RCC 7860 (cell line): ENCODE results near the gene PCDHB6.
"Not testable (repeated sequence)": the region's sequence is repeated elsewhere in the genome, so short reads cannot be mapped to it uniquely, and the experiment has no call there.

Experiments
- DNase-seq: peaks from one replicate; pipeline ENCODE4 v3.0.0-alpha.2; 2015; ENCODE audit warnings: low spot score
- FAIRE-seq: peaks from 2 replicates; lab custom pipeline; 2012; peaks lifted over from hg19 to GRCh38; lab: Jason Lieb, UNC

Gene PCDHB6

DNA sequence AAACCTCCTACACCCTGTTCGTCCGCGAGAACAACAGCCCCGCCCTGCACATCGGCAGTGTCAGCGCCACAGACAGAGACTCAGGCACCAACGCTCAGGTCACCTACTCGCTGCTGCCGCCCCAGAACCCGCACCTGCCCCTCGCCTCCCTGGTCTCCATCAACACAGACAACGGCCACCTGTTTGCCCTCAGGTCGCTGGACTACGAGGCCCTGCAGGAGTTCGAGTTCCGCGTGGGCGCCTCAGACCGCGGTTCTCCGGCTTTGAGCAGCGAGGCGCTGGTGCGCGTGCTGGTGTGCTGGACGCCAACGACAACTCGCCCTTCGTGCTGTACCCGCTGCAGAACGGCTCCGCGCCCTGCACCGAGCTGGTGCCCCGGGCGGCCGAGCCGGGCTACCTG lies 7.5 kb downstream of the PCDHB6 start:
- not testable (repeated sequence) for FAIRE-seq, DNase-seq

DNA sequence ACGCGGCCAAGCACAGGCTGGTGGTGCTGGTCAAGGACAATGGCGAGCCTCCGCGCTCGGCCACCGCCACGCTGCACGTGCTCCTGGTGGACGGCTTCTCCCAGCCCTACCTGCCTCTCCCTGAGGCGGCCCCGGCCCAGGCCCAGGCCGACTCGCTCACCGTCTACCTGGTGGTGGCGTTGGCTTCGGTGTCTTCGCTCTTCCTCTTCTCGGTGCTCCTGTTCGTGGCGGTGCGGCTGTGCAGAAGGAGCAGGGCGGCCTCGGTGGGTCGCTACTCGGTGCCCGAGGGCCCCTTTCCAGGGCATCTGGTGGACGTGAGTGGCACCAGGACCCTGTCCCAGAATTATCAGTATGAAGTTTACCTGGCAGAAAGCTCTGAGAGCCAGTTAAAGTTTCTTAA lies 8.0 kb downstream of the PCDHB6 start:
- FAIRE-seq, DNase-seq: not testable (repeated sequence)

DNA sequence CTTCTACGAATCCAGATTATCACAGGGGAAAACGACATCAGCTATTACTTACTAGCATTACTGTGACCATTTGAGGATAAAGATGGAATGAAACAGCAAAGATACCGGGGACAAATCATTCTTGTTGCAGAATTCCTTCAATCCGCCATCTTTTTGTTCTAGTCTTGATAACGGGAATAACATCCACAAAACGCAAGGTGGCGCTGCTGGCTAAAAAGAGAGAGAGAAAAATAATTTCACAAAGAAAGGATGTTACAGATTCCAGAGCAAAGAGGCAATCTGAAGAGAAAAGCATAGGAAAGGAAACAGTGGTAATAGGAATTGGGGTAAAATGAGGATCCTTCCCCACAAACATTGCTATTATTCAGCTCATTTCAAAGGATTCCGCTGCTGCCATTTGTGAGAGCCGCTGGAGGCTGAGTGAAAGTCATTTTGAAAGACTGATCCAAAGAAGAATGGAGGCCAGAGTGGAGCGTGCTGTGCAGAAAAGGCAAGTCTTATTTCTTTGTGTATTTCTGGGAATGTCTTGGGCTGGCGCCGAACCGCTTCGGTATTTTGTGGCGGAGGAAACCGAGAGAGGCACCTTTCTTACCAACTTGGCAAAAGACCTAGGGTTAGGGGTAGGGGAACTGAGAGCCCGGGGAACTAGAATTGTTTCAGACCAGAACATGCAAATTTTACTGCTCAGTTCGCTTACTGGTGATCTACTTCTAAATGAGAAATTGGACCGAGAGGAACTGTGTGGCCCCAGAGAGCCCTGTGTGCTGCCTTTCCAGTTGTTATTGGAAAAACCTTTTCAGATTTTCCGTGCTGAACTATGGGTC lies 22.7 kb downstream of the PCDHB6 start, which contains the start of gene PCDHB7:
Gene PCDHB7, plus strand, starts transcription at position 264 of the 824 bp plus-strand sequence. Its CDS starts 192 bp downstream, at position 456.
- FAIRE-seq = no peak

DNA sequence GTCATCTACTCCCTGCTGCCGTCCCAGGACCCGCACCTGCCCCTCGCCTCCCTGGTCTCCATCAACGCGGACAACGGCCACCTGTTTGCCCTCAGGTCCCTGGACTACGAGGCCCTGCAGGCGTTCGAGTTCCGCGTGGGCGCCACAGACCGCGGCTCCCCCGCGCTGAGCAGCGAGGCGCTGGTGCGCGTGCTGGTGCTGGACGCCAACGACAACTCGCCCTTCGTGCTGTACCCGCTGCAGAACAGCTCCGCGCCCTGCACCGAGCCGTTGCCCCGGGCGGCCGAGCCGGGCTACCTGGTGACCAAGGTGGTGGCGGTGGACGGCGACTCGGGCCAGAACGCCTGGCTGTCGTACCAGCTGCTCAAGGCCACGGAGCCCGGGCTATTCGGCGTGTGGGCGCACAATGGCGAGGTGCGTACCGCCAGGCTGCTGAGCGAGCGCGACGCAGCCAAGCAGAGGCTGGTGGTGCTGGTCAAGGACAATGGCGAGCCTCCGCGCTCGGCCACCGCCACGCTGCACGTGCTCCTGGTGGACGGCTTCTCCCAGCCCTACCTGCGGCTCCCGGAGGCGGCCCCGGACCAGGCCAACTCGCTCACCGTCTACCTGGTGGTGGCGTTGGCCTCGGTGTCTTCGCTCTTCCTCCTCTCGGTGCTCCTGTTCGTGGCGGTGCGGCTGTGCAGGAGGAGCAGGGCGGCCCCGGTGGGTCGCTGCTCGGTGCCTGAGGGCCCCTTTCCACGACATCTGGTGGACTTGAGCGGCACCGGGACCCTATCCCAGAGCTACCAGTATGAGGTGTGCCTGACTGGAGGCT lies 24.6 kb downstream of the PCDHB6 start:
- DNase-seq, FAIRE-seq: not testable (repeated sequence)

More for the DNA sequence above, 22.7 kb downstream of the PCDHB6 start, which contains the start of gene PCDHB7:
- peak; percentile 14 for DNase-seq

DNA sequence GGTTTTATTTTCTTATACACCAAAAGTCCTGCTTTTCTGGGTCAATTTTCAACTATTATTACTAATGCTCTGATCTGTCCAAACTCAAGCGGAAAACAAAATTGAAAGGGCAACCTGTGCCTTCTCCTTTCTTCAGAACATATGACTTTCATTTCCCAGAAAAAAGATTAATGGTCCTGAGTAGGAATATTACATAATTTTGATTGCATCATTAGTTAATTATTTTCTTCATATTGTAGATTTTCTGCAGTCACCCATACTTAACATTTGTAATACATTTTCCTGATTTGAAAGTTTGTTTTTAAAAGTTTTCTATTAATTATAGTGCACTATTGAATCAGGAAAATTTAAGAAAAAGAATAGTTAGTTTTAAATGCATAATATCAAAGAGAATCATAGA lies 26.1 kb downstream of the PCDHB6 start:
- no peak for FAIRE-seq
- no peak for DNase-seq

DNA sequence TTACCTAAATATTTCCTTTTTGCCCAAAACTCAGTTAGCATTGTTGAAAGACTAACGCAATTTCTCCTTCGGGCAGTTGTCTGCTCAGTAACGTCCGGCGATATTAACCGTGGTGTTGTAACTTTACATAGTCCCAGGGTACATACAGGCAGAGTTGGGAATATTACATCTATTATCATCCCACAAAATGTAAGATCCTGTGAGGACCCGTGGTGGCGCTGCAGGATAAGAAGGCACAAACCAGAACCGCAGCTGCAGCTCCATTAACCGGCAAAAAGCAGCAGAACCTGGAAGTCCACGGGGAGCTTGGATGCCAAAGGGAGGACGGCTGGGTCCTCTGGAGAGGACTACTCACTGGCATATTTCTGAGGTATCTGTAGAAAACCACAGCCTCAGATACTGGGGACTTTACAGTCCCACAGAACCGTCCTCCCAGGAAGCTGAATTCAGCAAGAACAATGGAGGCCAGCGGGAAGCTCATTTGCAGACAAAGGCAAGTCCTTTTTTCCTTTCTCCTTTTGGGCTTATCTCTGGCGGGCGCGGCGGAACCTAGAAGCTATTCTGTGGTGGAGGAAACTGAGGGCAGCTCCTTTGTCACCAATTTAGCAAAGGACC lies 27.8 kb downstream of the PCDHB6 start, which contains the start of gene PCDHB8:
Gene PCDHB8, plus strand, starts transcription at position 214 of the 615 bp plus-strand sequence. Its CDS starts 245 bp downstream, at position 459.
- not testable (repeated sequence) for FAIRE-seq, DNase-seq

DNA sequence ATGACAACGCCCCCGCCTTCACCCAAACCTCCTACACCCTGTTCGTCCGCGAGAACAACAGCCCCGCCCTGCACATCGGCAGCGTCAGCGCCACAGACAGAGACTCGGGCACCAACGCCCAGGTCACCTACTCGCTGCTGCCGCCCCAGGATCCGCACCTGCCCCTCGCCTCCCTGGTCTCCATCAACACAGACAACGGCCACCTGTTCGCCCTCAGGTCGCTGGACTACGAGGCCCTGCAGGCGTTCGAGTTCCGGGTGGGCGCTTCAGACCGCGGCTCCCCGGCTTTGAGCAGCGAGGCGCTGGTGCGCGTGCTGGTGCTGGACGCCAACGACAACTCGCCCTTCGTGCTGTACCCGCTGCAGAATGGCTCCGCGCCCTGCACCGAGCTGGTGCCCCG lies 29.5 kb downstream of the PCDHB6 start:
- not testable (repeated sequence) for DNase-seq, FAIRE-seq

DNA sequence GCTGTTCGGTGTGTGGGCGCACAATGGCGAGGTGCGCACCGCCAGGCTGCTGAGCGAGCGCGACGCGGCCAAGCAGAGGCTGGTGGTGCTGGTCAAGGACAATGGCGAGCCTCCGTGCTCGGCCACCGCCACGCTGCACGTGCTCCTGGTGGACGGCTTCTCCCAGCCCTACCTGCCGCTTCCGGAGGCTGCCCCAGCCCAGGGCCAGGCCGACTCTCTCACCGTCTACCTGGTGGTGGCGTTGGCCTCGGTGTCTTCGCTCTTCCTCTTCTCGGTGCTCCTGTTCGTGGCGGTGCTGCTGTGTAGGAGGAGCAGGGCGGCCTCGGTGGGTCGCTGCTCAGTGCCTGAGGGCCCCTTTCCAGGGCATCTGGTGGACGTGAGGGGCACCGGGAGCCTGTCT lies 30.0 kb downstream of the PCDHB6 start:
- FAIRE-seq, DNase-seq: not testable (repeated sequence)

DNA sequence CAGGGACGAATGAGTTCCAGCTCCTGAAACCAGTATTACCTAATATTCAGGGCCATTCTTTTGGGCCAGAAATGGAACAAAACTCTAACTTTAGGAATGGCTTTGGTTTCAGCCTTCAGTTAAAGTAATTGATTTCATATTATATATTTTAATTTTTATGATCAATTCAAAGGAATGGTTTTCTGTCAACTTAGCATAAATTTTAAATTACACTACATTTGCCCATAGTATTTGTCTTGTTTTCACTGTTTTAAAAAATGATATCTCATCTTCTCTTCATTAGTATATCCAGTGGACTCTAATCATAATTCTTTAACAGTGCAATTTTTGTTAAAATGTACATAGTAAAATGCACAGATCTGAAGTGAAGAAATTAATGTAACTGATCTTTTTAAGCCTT lies 30.5 kb downstream of the PCDHB6 start:
- DNase-seq = no peak
- FAIRE-seq = no peak

DNA sequence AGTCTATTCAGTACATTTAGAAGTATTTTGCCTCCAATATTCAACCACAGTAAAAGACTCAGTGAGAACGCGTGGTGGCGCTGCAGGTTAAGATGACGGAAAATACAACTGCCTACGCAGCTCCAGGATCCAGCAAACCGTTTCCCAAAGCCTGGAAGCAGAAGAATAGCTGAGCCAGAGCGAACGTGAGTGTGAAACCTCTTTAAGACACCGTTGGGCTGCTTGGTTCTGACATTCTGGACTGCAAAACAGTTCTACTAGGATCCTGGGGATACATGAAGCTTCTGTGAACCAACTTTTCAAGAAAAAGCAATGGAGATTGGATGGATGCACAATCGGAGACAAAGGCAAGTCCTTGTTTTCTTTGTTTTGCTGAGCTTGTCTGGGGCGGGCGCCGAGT lies 32.4 kb downstream of the PCDHB6 start, which contains the start of gene PCDHB16:
Gene PCDHB16, plus strand, starts transcription at position 140 of the 400 bp plus-strand sequence. Its CDS starts 173 bp downstream, at position 313.
- no peak for FAIRE-seq
- no peak for DNase-seq

DNA sequence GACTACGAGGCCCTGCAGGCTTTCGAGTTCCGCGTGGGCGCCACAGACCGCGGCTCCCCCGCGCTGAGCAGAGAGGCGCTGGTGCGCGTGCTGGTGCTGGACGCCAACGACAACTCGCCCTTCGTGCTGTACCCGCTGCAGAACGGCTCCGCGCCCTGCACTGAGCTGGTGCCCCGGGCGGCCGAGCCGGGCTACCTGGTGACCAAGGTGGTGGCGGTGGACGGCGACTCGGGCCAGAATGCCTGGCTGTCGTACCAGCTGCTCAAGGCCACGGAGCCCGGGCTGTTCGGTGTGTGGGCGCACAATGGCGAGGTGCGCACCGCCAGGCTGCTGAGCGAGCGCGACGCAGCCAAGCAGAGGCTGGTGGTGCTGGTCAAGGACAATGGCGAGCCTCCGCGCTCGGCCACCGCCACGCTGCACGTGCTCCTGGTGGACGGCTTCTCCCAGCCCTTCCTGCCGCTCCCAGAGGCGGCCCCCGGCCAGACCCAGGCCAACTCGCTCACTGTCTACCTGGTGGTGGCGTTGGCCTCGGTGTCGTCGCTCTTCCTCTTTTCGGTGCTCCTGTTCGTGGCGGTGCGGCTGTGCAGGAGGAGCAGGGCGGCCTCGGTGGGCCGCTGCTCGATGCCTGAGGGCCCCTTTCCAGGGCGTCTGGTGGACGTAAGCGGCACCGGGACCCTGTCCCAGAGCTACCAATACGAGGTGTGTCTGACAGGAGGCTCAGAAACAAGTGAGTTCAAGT lies 34.4 kb downstream of the PCDHB6 start:
- FAIRE-seq, DNase-seq: not testable (repeated sequence)

DNA sequence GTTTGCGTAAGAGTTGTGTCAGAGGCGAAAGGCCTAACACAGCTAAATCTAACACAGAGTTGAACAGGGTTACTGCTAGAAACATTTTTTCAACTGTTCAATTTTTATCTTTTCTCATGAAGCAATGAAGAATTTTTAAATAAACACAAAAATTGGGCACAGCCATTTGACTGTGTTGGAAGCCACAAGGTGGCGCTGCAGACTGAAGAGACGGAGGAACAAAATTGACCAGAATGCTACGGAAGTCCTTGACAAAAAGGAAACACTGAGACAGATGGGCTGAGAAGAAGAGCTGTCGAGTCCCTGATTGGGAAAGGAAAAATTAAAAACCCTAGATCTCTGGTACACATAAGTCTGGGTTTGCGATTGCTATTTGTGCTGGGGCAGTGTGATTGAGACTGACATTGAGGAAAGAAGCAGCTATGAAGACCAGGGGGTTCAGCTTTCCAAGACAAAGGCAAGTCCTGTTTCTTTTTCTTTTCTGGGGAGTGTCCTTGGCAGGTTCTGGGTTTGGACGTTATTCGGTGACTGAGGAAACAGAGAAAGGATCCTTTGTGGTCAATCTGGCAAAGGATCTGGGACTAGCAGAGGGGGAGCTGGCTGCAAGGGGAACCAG lies 37.1 kb downstream of the PCDHB6 start, which contains the start of gene PCDHB9:
Gene PCDHB9, plus strand, starts transcription at position 265 of the 616 bp plus-strand sequence. Its CDS starts 158 bp downstream, at position 423.
- FAIRE-seq (no peak), DNase-seq (no peak)

DNA sequence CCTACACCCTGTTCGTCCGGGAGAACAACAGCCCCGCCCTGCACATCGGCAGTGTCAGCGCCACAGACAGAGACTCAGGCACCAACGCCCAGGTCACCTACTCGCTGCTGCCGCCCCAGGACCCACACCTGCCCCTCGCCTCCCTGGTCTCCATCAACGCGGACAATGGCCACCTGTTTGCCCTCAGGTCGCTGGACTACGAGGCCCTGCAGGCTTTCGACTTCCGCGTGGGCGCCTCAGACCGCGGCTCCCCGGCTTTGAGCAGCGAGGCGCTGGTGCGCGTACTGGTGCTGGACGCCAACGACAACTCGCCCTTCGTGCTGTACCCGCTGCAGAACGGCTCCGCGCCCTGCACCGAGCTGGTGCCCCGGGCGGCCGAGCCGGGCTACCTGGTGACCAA lies 38.8 kb downstream of the PCDHB6 start:
- not testable (repeated sequence) for DNase-seq, FAIRE-seq

DNA sequence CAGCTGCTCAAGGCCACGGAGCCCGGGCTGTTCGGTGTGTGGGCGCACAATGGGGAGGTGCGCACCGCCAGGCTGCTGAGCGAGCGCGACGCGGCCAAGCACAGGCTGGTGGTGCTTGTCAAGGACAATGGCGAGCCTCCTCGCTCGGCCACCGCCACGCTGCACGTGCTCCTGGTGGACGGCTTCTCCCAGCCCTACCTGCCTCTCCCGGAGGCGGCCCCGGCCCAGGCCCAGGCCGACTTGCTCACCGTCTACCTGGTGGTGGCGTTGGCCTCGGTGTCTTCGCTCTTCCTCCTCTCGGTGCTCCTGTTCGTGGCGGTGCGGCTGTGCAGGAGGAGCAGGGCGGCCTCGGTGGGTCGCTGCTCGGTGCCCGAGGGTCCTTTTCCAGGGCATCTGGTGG lies 39.3 kb downstream of the PCDHB6 start:
- not testable (repeated sequence) for FAIRE-seq

DNA sequence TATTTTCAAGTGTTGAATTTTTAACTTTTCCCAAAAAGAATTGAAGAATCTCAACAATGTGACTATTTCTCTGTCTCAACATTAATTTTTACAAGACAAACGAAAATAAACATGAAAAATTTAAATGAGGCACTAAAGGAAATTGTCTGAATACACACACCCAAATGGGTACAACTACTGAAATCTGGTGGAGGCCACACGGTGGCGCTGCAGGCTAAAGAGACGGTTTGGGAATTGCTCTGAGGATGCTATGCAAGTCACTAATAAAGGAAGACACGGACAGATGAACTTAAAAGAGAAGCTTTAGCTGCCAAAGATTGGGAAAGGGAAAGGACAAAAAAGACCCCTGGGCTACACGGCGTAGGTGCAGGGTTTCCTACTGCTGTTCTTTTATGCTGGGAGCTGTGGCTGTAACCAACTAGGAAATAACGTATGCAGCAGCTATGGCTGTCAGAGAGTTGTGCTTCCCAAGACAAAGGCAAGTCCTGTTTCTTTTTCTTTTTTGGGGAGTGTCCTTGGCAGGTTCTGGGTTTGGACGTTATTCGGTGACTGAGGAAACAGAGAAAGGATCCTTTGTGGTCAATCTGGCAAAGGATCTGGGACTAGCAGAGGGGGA lies 42.4 kb downstream of the PCDHB6 start, which contains the start of gene PCDHB10:
Gene PCDHB10, plus strand, starts transcription at position 244 of the 616 bp plus-strand sequence. Its CDS starts 200 bp downstream, at position 444.
- DNase-seq (no peak), FAIRE-seq (no peak)

More for the DNA sequence above, 39.3 kb downstream of the PCDHB6 start:
- DNase-seq = not testable (repeated sequence)

DNA sequence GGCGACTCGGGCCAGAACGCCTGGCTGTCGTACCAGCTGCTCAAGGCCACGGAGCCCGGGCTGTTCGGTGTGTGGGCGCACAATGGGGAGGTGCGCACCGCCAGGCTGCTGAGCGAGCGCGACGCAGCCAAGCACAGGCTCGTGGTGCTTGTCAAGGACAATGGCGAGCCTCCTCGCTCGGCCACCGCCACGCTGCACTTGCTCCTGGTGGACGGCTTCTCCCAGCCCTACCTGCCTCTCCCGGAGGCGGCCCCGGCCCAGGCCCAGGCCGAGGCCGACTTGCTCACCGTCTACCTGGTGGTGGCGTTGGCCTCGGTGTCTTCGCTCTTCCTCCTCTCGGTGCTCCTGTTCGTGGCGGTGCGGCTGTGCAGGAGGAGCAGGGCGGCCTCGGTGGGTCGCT lies 44.5 kb downstream of the PCDHB6 start:
- not testable (repeated sequence) for FAIRE-seq, DNase-seq

DNA sequence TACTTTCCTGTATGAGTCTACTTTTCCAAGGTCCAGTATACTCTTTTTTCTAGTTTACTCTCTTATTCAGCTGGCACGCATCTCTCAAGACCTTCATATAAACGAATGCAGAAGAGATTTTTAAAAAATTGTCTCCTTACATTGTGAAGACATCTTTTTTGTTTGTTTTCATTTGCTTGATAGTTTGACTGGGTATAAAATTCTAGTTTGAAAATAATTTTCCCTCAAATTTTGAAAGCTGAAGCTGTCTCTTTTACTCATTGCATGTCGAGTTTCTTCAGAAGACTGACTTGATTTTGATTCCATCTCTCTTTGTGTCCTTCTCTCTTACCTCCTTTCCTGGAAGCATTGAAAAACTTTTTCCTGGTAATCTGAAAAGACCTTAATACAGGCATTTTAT lies 46.5 kb downstream of the PCDHB6 start:
- FAIRE-seq (no peak), DNase-seq (no peak)

DNA sequence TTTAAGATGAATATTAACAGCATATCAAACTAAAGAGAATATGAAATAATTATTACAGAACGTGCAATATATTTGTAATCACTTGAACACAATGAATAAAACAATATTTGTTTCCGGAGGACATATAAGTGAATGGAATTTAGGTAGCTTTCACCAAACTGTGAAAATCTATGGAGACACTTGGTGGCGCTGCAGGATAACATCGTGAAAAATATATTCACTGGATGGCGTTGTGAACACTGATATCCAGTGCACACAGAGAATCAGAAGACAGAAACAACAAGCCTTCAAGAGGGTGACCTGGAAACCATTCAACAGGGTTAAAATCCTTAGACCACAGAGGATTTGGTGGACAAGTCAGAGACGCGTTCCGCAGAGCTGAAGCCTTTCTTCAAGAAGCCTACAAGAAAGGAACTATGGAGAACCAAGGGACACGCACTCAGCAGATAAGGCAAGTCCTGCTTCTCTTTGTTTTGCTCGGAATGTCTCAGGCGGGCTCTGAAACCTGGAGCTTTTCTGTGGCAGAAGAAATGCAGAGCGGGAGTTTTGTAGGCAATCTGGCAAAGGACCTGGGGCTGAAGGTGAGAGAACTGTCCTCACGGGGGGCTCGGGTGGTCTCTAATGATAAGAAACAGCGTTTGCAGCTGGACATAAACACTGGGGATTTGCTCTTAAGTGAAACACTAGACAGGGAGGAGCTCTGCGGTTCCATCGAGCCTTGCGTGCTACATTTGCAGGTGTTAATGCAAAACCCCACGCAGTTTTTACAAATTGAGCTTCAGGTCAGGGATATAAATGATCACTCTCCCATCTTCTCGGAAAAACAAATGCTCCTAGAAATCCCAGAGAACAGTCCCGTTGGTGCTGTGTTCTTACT lies 49.7 kb downstream of the PCDHB6 start, which contains the start of gene PCDHB11:
Gene PCDHB11, plus strand, starts transcription at position 269 of the 877 bp plus-strand sequence. Its CDS starts 148 bp downstream, at position 417.
- FAIRE-seq = no peak

More for the DNA sequence above, 49.7 kb downstream of the PCDHB6 start, which contains the start of gene PCDHB11:
- DNase-seq = no peak
